Mammary epithelial cell (primary cell): ENCODE measurements around the gene PITPNM2.

ENCODE experiments used
- CTCF ChIP-seq, 2 donors: IDR thresholded peaks in 1 of 2; conservative IDR thresholded peaks in 1 of 2; 2 replicates each; pipeline ENCODE4 v1.5.1; 2011 to 2012; ENCODE audit warnings: inconsistent platforms in 2 of 2, low read length in 2 of 2, mild to moderate bottlenecking in 2 of 2, control low read depth in 1 of 2, low read depth in 1 of 2; ENCODE audit not compliant: insufficient read depth in 1 of 2; ENCODE audit errors: extremely low read depth in 1 of 2
- EZH2 ChIP-seq: IDR thresholded peaks from 2 replicates; pipeline ENCODE4 v1.6.1; 2012; ENCODE audit warnings: low read length, inconsistent platforms, borderline replicate concordance

GRCh38 chr12:123119808-123120207 lies 31.1 kb downstream of the PITPNM2 start:
- TF ChIP-seq CTCF (conservative IDR thresholded peaks at IDR 0.05 in 1 of 2, IDR thresholded peaks at IDR 0.05 in 1 of 2; ENCODE audit: extremely low read depth in 1 of 2, insufficient read depth in 1 of 2, low read depth in 1 of 2, low read length in 2 of 2) (no peak), EZH2 (no peak)
